EH (cell line): ENCODE results near the gene MARK3.
A peak's percentile ranks its signal among the peaks of the same experiment; 100 is the strongest.

Experiments
- DNase-seq: peaks from one replicate; pipeline ENCODE4 v3.0.0-alpha.2; 2015; ENCODE audit warnings: low read depth

MARK3 gene

GRCh38 chr14:103526914-103527248 lies 141.7 kb downstream of the MARK3 start:
- no peak for DNase-seq

- peak; percentile 38 for DNase-seq
Measured at GRCh38 chr14:103527408-103528145, 142.4 kb downstream of the MARK3 start.

- DNase-seq, result peak; percentile 42
Measured at GRCh38 chr14:103528146-103528586, 143.0 kb downstream of the MARK3 start.

- DNase-seq, result peak; percentile 94
Measured at GRCh38 chr14:103528587-103529382, 143.6 kb downstream of the MARK3 start, which contains the start of gene TRMT61A. Gene TRMT61A (plus strand): TSS chr14:103529196. CDS start chr14:103529979, 783 bp downstream.

- no peak for DNase-seq
Measured at GRCh38 chr14:103529383-103530365, 144.5 kb downstream of the MARK3 start.

- peak; percentile 45 for DNase-seq
Measured at GRCh38 chr14:103530390-103530789, 145.2 kb downstream of the MARK3 start.

GRCh38 chr14:103530831-103531230 lies 145.6 kb downstream of the MARK3 start:
- no peak for DNase-seq

GRCh38 chr14:103531421-103532215 lies 146.4 kb downstream of the MARK3 start:
- no peak for DNase-seq

GRCh38 chr14:103532216-103533136 lies 147.3 kb downstream of the MARK3 start:
- DNase-seq, result no peak

GRCh38 chr14:103533137-103533998 lies 148.2 kb downstream of the MARK3 start:
- no peak for DNase-seq

GRCh38 chr14:103533999-103534575 lies 148.9 kb downstream of the MARK3 start:
- no peak for DNase-seq

- DNase-seq, result no peak
Measured at GRCh38 chr14:103534576-103535061, 149.4 kb downstream of the MARK3 start.

- no peak for DNase-seq
Measured at GRCh38 chr14:103535081-103535890, 150.1 kb downstream of the MARK3 start.

- no peak for DNase-seq
Measured at GRCh38 chr14:103535891-103536565, 150.8 kb downstream of the MARK3 start.

GRCh38 chr14:103536693-103537092 lies 151.5 kb downstream of the MARK3 start:
- DNase-seq, result no peak

GRCh38 chr14:103537175-103537990 lies 152.2 kb downstream of the MARK3 start:
- DNase-seq, result no peak
